ENCODE measurements around the gene EIF4G3.

The EIF4G3 gene

DNA sequence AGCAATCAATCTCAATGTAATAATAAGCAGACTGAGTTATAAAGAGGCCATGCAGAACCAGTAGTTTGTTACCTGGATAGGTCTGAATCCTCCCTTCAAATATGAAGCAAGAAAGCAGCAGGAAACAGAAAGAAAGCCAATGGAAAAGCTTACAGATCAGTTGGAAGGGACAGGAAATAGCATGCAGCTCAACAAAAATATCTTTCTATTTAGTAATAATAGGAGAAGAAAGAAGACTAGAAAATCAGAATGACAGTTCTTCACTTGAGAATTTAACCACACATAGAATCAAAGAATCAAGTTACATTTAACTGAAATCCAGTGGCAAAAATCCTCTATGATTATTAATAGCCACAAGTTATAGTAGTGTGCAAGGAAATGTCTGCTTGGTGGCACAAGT lies 194.4 kb downstream of the EIF4G3 start:
- Histone ChIP-seq H2AFZ (ENCODE audit: low read depth) (no peak overlapping the region), H3K27me3 (ENCODE audit: insufficient read depth, low read depth) (no peaks in the 10 kb centered on the region), H3K36me3 (ENCODE audit: insufficient read depth) (no peaks in the 10 kb centered on the region), H3K4me2 (no peak overlapping the region), H4K20me1 (ENCODE audit: insufficient read depth) (no peaks in the 10 kb centered on the region; the same call in 1 of the 2 replicates), H3K4me1 (ENCODE audit: low read depth, poor library complexity, severe bottlenecking) (peaks cover 3% of the 10 kb centered on the region), H3K9ac (no peak overlapping the region), H3K27ac (no peak overlapping the region; the same call in 1 of the 2 replicates), H3K4me3 (IDR thresholded peaks at IDR 0.05; ENCODE audit: insufficient read depth, low read depth, low read length) (no peak overlapping the region), H3K79me2 (ENCODE audit: insufficient read depth, low read depth) (no peaks in the 10 kb centered on the region)
- TF ChIP-seq, protein P1, sequence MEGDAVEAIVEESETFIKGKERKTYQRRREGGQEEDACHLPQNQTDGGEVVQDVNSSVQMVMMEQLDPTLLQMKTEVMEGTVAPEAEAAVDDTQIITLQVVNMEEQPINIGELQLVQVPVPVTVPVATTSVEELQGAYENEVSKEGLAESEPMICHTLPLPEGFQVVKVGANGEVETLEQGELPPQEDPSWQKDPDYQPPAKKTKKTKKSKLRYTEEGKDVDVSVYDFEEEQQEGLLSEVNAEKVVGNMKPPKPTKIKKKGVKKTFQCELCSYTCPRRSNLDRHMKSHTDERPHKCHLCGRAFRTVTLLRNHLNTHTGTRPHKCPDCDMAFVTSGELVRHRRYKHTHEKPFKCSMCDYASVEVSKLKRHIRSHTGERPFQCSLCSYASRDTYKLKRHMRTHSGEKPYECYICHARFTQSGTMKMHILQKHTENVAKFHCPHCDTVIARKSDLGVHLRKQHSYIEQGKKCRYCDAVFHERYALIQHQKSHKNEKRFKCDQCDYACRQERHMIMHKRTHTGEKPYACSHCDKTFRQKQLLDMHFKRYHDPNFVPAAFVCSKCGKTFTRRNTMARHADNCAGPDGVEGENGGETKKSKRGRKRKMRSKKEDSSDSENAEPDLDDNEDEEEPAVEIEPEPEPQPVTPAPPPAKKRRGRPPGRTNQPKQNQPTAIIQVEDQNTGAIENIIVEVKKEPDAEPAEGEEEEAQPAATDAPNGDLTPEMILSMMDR (conservative IDR thresholded peaks at IDR 0.05; ENCODE audit: low read depth, low read length): no peak

DNA sequence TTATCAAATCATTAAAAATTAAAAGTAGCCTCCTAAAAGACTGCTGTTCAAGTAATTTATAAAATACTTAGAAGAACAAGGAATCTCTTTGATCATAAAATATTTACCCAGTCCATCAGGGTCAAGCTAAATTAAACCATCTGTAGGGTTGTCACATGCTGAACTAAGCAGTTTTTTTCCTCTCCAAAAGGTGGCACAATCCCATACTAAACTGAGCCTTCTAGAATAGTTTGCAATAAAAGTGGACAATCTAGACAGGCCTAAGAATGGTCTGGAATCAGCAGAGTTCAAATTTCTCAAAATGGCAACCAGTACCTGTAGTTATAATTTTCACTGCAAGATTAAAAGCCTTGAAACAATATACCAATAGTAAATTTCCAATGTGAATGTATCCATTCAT lies 194.8 kb downstream of the EIF4G3 start:
- no peaks in the 10 kb centered on the region for H3K36me3 ChIP-seq (ENCODE audit: insufficient read depth)
- no peaks in the 10 kb centered on the region for H3K79me2 ChIP-seq (ENCODE audit: insufficient read depth, low read depth)
- no peak overlapping the region for H3K4me3 ChIP-seq (IDR thresholded peaks at IDR 0.05; ENCODE audit: insufficient read depth, low read depth, low read length)
- no peak overlapping the region for H3K4me2 ChIP-seq
- no peak overlapping the region for H3K27ac ChIP-seq
- H4K20me1 ChIP-seq (ENCODE audit: insufficient read depth): no peaks in the 10 kb centered on the region; the same call in 1 of the 2 replicates
- no peak overlapping the region for H2AFZ ChIP-seq (ENCODE audit: low read depth)
- H3K27me3 ChIP-seq (ENCODE audit: insufficient read depth, low read depth): no peaks in the 10 kb centered on the region
- no peak overlapping the region for H3K9ac ChIP-seq
- H3K4me1 ChIP-seq (ENCODE audit: low read depth, poor library complexity, severe bottlenecking): no peaks in the 10 kb centered on the region
- TF ChIP-seq, protein P1 (conservative IDR thresholded peaks at IDR 0.05; ENCODE audit: low read depth, low read length): no peak

DNA sequence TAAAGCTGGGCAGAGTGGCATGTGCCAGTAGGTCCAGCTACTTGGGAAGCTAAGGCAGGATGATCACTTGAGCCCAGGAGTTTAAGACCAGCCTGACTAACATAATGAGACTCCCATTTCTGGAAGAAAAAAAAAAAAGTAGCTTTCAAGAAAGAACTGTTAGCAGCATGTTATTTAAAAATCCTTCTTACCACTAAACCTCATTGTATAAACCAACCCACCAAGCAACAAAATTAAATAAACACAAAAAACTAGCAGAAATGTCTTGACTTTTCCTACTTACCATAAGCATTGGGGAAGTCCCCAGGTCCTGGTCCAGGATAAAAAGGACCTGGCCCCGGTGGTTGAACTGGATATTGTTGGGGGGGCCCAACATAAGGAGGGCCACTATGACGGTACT lies 196.6 kb downstream of the EIF4G3 start:
- Histone ChIP-seq H4K20me1 (ENCODE audit: insufficient read depth) (no peaks in the 10 kb centered on the region; the same call in 1 of the 2 replicates), H3K36me3 (ENCODE audit: insufficient read depth) (no peaks in the 10 kb centered on the region), H3K27me3 (ENCODE audit: insufficient read depth, low read depth) (no peaks in the 10 kb centered on the region), H3K79me2 (ENCODE audit: insufficient read depth, low read depth) (no peaks in the 10 kb centered on the region), H3K4me1 (ENCODE audit: low read depth, poor library complexity, severe bottlenecking) (no peaks in the 10 kb centered on the region), H2AFZ (ENCODE audit: low read depth) (no peak overlapping the region), H3K27ac (no peak overlapping the region), H3K4me3 (IDR thresholded peaks at IDR 0.05; ENCODE audit: insufficient read depth, low read depth, low read length) (no peak overlapping the region), H3K9ac (no peak overlapping the region), H3K4me2 (no peak overlapping the region)
- TF ChIP-seq, protein P1 (conservative IDR thresholded peaks at IDR 0.05; ENCODE audit: low read depth, low read length): no peak

DNA sequence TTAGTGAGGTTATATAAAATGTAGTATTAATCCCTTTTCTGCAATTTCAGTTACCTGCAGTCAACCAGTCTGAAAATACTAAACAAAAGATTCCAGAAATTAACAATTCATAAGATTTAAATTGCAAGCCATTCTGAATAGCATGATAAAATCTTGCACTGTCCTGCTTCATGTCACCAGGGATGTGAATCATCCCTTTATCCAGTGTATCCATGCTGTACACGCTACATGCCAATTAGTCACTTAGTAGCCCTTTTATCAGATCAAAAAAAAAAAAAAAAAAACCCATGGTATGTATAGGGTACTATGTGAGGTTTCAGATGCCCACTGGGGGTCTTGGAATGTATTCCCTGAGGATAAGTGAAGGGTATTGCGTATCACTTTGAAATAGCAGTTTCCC lies 198.3 kb downstream of the EIF4G3 start:
- no peak overlapping the region for H2AFZ ChIP-seq (ENCODE audit: low read depth)

More for the DNA sequence above, 198.3 kb downstream of the EIF4G3 start:
- Histone ChIP-seq H3K4me3 (IDR thresholded peaks at IDR 0.05; ENCODE audit: insufficient read depth, low read depth, low read length) (no peak overlapping the region), H3K36me3 (ENCODE audit: insufficient read depth) (no peaks in the 10 kb centered on the region), H3K27me3 (ENCODE audit: insufficient read depth, low read depth) (no peaks in the 10 kb centered on the region), H3K4me1 (ENCODE audit: low read depth, poor library complexity, severe bottlenecking) (no peaks in the 10 kb centered on the region), H3K79me2 (ENCODE audit: insufficient read depth, low read depth) (no peaks in the 10 kb centered on the region), H3K4me2 (no peak overlapping the region), H3K27ac (no peak overlapping the region), H4K20me1 (ENCODE audit: insufficient read depth) (no peaks in the 10 kb centered on the region; the same call in 1 of the 2 replicates), H3K9ac (no peak overlapping the region)
- TF ChIP-seq, protein P1 (conservative IDR thresholded peaks at IDR 0.05; ENCODE audit: low read depth, low read length): no peak
